HepG2 (cell line): ENCODE data around the gene FKBP14. TPM values are rescaled to one million over a fixed set of nuclear protein-coding genes. Genes with fewer than 3 reads are reported as not detected.

ENCODE experiments used
- ARNT2 ChIP-seq: sonication (generic); formaldehyde crosslinking; IDR thresholded peaks from 2 replicates; pipeline ENCODE4 v1.8.0; 2022; ENCODE audit warnings: mild to moderate bottlenecking, low read depth, missing genetic modification reagents, moderate library complexity
- BHLHE40 ChIP-seq: IDR thresholded peaks from 2 replicates; pipeline ENCODE4 v1.6.1; 2011; ENCODE audit warnings: low read length, improper control_type of control experiment
- CBX5 ChIP-seq: sonication (generic); formaldehyde crosslinking; IDR thresholded peaks from 2 replicates; pipeline ENCODE4 v1.4.0; 2020; ENCODE audit warnings: missing genetic modification reagents, borderline replicate concordance
- HHEX ChIP-seq: IDR thresholded peaks from 2 replicates; pipeline ENCODE4 v1.6.1; 2016; ENCODE audit warnings: control low read depth
- MXD1 ChIP-seq: sonication (generic); formaldehyde crosslinking; IDR thresholded peaks from 2 replicates; pipeline ENCODE4 v1.4.0; 2020; ENCODE audit warnings: mild to moderate bottlenecking, missing genetic modification reagents
- NKX3-1 ChIP-seq: sonication (generic); formaldehyde crosslinking; IDR thresholded peaks from 2 replicates; pipeline ENCODE4 v1.5.0; 2020; ENCODE audit warnings: missing genetic modification reagents
- NR0B2 ChIP-seq: sonication (generic); formaldehyde crosslinking; IDR thresholded peaks from 2 replicates; pipeline ENCODE4 v1.4.0; 2020; ENCODE audit warnings: mild to moderate bottlenecking, missing genetic modification reagents
- NR2F6 ChIP-seq, 2 experiments: IDR thresholded peaks; 2 replicates each; pipeline ENCODE4 v1.6.1; 2016; ENCODE audit warnings: antibody characterized with exemption in 1 of 2, mild to moderate bottlenecking in 1 of 2
- NRL ChIP-seq: sonication (generic); formaldehyde crosslinking; IDR thresholded peaks from 2 replicates; pipeline ENCODE4 v1.5.0; 2020; ENCODE audit warnings: missing genetic modification reagents, mild to moderate bottlenecking, moderate library complexity, borderline replicate concordance
- PTBP1 ChIP-seq: fragments of 200-400 bp; formaldehyde crosslinking; IDR thresholded peaks from 2 replicates; pipeline ENCODE4 v1.6.1; 2018; ENCODE audit warnings: low read length, low read depth; ENCODE audit not compliant: poor library complexity, severe bottlenecking
- RAD51 ChIP-seq: fragments of 450-650 bp; IDR thresholded peaks from 2 replicates; pipeline ENCODE4 v1.6.1; 2016; ENCODE audit warnings: borderline replicate concordance
- RARG ChIP-seq: sonication (generic); formaldehyde crosslinking; IDR thresholded peaks from 2 replicates; pipeline ENCODE4 v1.4.0; 2020; ENCODE audit warnings: low read depth, mild to moderate bottlenecking, missing genetic modification reagents
- RFXAP ChIP-seq: sonication (generic); formaldehyde crosslinking; IDR thresholded peaks from 2 replicates; pipeline ENCODE4 v1.4.0; 2020; ENCODE audit warnings: missing genetic modification reagents, borderline replicate concordance
- SATB2 ChIP-seq: sonication (generic); formaldehyde crosslinking; IDR thresholded peaks from 2 replicates; pipeline ENCODE4 v1.5.0; 2020; ENCODE audit warnings: missing genetic modification reagents
- SP5 ChIP-seq: IDR thresholded peaks from 2 replicates; pipeline ENCODE4 v1.6.1; 2016; ENCODE audit warnings: low read depth, borderline replicate concordance
- SPEN ChIP-seq: sonication (generic); formaldehyde crosslinking; IDR thresholded peaks from 2 replicates; pipeline ENCODE4 v1.5.1; 2020; ENCODE audit warnings: low read depth, mild to moderate bottlenecking, missing genetic modification reagents
- STAT6 ChIP-seq: sonication (generic); formaldehyde crosslinking; IDR thresholded peaks from 2 replicates; pipeline ENCODE4 v1.4.0; 2020; ENCODE audit warnings: missing genetic modification reagents, mild to moderate bottlenecking, borderline replicate concordance
- TRIM22 ChIP-seq: fragments of 450-650 bp; IDR thresholded peaks from 2 replicates; pipeline ENCODE4 v1.6.1; 2017
- ZBTB10 ChIP-seq: sonication (generic); formaldehyde crosslinking; IDR thresholded peaks from 2 replicates; pipeline ENCODE4 v1.4.0; 2020; ENCODE audit warnings: missing genetic modification reagents, borderline replicate concordance
- ZFP41 ChIP-seq: sonication (generic); formaldehyde crosslinking; IDR thresholded peaks from 2 replicates; pipeline ENCODE4 v1.4.0; 2020; ENCODE audit warnings: mild to moderate bottlenecking, missing genetic modification reagents, borderline replicate concordance
- ZKSCAN8 ChIP-seq: IDR thresholded peaks from 2 replicates; pipeline ENCODE4 v1.6.1; 2016; ENCODE audit warnings: borderline replicate concordance, missing genetic modification reagents, missing compliant biosample characterization
- ZNF235 ChIP-seq: sonication (generic); formaldehyde crosslinking; IDR thresholded peaks from 2 replicates; pipeline ENCODE4 v1.8.1; 2023; ENCODE audit warnings: mild to moderate bottlenecking, missing genetic modification reagents, borderline replicate concordance
- polyA plus RNA-seq, 8 experiments: library from polyadenylated mRNA; depleted of rRNA in 3 of 8; stranded (reverse) in 7 of 8; unstranded in 1 of 8; fragments of >200 nt; fragmentation: Illumina TruSeq in 4 of 8; extraction: Trizol in 4 of 8; gene quantifications; 2 replicates each; pipeline versions ENCODE4 v1.2.1 to v1.2.3, GENCODE V29; 2011 to 2016; ENCODE audit warnings: low read depth in 4 of 8, missing spikeins in 1 of 8, mixed read lengths in 1 of 8; ENCODE audit not compliant: insufficient read depth in 1 of 8
- total RNA-seq, 5 experiments: library from RNA; depleted of rRNA; stranded (reverse); fragments of >200 nt; fragmentation: Illumina TruSeq; extraction: Trizol; gene quantifications; 2 replicates each; pipeline ENCODE4 v1.2.3, GENCODE V29; 2016; ENCODE audit warnings: low read depth in 1 of 5

FKBP14 gene
- total and polyA plus RNA-seq, 2 of the 13 experiments (the other 11 are each of a cell fraction or from before 2014, with no cell fraction given), result 20.0 to 32.3 TPM

- TF ChIP-seq TRIM22, result no peak
- no peak for TF ChIP-seq RARG (CRISPR knock-in tag)
- TF ChIP-seq NR2F6 (IDR thresholded peaks at IDR 0.05), result no peak
- no peak for TF ChIP-seq NR2F6 (CRISPR knock-in tag; IDR thresholded peaks at IDR 0.05)
- no peak for TF ChIP-seq HHEX (CRISPR knock-in tag)
- TF ChIP-seq RFXAP, result peak; percentile 38; the same call in 1 of the 2 replicates
- TF ChIP-seq NKX3-1, result no peak
- no peak for TF ChIP-seq RAD51
- TF ChIP-seq SATB2, result no peak
- TF ChIP-seq ZKSCAN8, result no peak
- no peak for TF ChIP-seq PTBP1
- no peak for TF ChIP-seq STAT6 (CRISPR knock-in tag)
- 0 out of 2 replicates have a peak, but pooled peaks have one; percentile 41 for TF ChIP-seq MXD1 (CRISPR knock-in tag)
- no peak for TF ChIP-seq ZFP41 (CRISPR knock-in tag)
- TF ChIP-seq SPEN (CRISPR knock-in tag), result no peak; the same call in 1 of the 2 replicates
- peak; percentile 80 for TF ChIP-seq NR0B2
- TF ChIP-seq CBX5 (CRISPR knock-in tag), result no peak
- no peak for TF ChIP-seq SP5 (CRISPR knock-in tag)
- peak; percentile 9; the same call in 1 of the 2 replicates for TF ChIP-seq ZBTB10 (CRISPR knock-in tag)
- peak; percentile 80 for TF ChIP-seq BHLHE40
- TF ChIP-seq ZNF235, result no peak
- TF ChIP-seq ARNT2 (CRISPR knock-in tag), result 0 out of 2 replicates have a peak, but pooled peaks have one; percentile 34
- TF ChIP-seq NRL (CRISPR knock-in tag), result no peak
These were observed 37.1 kb downstream of the FKBP14 start, which contains the start of gene SCRN1 (continued) for GRCh38 chr7:29989257-29989995.
